Pericardium fibroblast (primary cell): ENCODE results near the gene ZCCHC24. TPM values are rescaled to one million over a fixed set of nuclear protein-coding genes. Genes with fewer than 3 reads are reported as not detected.

Experiments
- total RNA-seq: library from RNA; depleted of rRNA; stranded (reverse); fragments of >200 nt; gene quantifications from 2 replicates; pipeline ENCODE4 v1.2.3, GENCODE V29; 2015

The ZCCHC24 gene
- 62.0 and 80.3 TPM in 2 replicates for total RNA-seq

DNA sequence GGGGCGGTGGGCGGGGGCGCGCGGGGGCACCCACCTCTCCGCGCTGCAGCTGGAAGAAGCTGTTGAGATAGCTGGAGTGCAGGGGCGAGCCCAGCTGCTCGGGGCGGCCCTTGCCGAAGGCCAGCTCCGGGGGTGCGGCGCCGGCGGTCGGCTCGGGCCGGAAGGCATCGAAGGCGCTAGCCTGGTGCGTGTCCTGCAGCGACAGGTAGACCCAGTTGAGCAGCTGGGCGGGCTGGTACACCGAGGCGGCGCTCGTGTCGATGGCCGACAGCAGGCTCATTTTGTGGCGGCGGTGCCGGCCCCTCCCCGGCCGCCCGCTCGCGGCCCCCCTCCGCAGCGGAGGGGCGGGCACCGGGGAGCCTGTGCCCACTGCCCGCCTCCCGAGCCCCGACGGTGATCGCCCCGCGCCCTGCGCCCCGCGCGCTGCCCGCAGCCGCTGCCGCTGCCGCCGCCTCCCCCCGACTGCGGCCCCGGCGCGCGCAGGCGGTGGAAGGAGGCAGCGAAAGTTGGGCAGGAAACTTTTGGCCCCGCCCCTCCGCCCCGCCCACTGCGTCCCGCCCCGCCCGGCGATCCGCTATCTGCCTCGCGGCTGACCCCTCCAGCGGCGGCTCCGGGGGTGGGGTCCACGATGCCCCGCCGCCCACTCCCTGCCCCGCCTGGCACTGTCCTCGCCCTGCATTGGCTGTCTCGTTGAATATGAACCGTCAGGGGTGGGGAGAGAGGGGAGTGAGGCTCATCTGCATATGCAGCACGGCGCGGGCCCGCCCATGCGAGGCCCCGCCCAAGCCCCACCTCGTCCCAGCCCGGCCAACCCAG is at the start of gene ZCCHC24:
ZCCHC24 (minus strand) TSS at position 464 of the 816 bp plus-strand sequence; CDS start at position 280, 184 bp downstream.

DNA sequence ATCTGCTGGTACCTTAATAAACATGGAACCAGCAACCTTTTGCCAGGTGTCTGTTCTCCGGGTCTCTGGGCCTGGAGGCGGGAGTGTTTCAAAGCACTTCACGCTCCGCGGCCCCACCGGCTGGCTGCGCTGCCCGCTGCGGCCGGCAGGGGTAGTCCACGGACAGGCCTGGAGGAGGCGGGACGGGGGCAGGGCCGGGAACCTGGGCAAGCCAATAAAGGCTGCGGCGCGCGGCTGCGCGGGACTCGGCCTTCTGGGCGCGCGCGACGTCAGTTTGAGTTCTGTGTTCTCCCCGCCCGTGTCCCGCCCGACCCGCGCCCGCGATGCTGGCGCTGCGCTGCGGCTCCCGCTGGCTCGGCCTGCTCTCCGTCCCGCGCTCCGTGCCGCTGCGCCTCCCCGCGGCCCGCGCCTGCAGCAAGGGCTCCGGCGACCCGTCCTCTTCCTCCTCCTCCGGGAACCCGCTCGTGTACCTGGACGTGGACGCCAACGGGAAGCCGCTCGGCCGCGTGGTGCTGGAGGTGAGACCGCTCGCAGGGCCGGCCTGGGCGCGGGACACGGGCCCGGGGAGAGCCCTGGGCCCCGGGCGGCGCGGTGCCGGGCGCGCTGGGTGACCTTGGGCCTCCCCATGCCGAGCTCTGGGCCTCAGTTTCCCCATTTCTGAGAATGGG is 98.1 kb downstream of the ZCCHC24 start, which contains the start of gene PPIF:
PPIF (plus strand) TSS at position 244 of the 668 bp plus-strand sequence; CDS start at position 324, 80 bp downstream.

Other genes starting within 250 kb of the ZCCHC24 start
- 33.9 and 38.0 TPM in 2 replicates for gene PPIF, start 98.2 kb downstream of the ZCCHC24 start, total RNA-seq
- 0.34 and 0.47 TPM in 2 replicates for gene EIF5AL1, start 66.9 kb upstream of the ZCCHC24 start, total RNA-seq
- gene SFTPA2, start 114.8 kb upstream of the ZCCHC24 start, total RNA-seq: not detected in 2 replicates
- not detected in 2 replicates for gene SFTPA1, start 165.3 kb upstream of the ZCCHC24 start, total RNA-seq